ENCODE results near the gene COL5A2.

Gene COL5A2

DNA sequence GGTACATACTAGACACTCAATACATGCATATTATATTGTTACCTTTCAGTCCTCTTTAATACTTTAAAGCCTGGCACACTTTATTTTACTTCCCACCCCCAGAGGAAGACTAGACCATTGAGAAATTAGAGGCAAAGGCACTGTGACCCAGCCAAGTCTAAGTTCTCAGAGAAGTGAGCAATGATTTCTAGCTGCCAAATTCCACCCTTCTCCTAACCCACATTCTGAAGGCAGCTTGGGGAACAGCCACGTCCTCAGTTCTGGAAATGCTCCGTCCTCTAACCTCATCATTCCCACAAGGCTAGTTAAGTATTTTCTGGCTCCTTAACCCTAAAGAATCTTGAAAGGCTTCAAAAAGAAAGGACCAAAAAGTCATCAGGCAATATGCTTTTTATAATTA is 86.6 kb downstream of the COL5A2 start:
- DNase-seq = no peak

DNA sequence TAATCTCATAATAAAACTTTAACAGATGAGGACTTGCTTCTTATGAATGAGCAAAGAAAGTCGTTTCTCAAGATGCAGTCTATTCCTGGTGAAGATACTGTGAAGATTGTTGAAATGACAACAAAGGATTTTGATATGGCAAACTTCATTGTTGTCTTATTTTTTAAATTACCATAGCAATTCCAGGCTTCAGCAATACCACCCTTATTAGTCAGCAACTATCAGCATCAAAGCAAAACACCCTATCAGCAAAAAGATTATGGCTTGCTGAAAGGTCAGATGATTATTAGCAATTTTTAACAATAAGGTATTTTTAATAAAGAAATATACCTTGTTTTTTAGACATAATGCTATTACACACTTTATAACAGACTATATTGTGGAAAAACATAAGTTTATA is 88.3 kb downstream of the COL5A2 start:
- DNase-seq = no peak

DNA sequence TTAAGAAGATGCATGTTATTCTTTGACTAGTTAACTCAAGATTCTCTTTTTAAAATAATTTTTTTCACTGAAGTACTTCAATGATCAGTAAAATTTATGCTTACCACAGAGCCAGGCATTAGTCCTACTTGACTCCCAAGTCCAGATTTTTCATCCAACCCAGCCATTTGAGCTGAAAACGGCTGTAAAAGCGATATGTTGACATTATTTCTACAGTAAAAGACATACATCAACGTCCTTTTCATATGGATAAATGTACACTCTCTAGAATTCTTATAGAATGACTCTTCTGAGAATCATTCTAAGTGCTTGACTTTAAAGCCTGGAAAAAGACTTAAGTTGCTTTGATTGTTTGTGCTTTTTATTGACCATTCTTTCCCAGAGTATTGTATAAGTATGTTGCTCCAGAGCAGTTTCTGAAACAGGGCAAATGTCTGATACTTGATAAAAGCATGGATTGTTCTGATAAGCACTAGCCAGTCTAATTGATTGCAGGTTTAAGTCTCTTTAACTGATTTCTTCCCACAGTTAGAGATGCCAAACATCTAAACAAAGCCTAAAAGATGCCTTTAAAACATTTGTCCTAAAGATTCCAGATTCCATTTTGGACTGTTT is 90.9 kb downstream of the COL5A2 start:
- no peak for DNase-seq

DNA sequence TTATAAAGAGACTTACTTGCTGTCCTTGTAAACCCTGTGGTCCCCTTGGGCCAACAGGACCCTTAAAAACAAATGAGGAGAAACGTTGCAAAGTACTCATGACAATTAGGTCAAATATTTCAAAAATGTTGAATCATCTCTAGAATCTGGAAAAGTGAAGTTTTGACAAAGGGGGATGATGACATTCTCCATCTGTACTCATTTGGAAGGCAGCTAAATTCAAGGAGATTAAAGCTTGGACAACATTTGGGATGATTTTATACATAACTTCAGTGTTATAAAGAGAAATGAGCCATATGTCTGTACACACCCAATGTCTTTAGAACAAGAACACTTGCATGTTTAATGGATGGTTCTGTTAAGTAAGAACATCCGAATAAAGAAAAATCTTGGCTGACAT is 92.9 kb downstream of the COL5A2 start:
- no peak for DNase-seq

DNA sequence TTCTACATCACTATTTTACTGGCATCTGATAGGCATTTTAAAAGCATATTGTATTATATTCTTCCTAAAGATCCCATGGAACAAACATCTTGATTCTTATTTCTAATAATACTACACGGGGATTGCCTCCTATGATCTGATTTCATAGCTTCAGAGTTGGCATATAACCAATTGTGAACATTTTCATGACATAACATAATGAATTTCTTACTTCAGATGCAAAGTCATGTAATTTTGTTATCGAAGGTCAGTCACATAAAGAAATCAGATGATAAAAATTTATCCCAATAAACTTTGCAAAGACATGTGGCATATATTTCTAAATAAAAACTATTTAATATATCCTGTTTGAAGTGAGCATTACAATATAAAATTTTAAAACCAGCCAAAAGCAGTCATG is 93.3 kb downstream of the COL5A2 start:
- DNase-seq = no peak

DNA sequence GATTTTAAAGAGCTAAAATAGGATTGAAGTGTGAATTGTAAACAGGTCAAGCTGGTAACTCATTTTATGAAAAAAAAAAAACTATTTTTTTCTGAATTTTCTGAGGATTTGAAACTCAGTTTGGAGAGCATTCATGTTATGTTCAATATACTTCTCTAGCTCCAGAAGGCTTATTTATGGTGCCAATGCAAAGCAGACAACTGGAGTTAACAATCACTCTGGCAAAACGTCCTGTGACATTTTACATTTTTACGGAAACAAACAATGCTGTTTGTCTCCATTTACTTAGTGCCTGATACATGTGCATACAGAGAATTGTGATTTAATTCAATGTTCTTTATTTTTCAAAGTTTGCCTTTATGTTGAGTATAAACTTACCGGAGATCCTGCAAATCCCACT is 96.0 kb downstream of the COL5A2 start:
- no peak for DNase-seq

DNA sequence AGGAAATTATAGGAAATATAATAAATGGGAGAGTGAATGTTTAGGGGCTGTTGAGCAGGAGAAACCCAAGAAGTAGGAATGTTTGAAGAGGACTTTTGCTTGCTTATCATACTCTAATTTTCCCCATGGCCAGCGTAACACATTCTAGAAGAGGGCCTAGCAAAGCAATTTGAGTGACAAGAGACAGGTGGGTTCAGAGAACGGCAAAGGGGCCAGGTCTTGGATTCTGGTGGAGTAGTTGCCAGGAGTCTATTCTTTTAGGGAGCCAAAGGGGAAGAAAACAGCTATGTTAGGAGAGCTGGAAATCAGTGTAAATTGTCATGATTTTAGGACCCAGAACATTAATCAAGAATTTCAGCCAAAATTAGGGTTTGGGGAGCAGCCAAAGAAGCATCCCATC is 96.5 kb downstream of the COL5A2 start:
- no peak for DNase-seq

DNA sequence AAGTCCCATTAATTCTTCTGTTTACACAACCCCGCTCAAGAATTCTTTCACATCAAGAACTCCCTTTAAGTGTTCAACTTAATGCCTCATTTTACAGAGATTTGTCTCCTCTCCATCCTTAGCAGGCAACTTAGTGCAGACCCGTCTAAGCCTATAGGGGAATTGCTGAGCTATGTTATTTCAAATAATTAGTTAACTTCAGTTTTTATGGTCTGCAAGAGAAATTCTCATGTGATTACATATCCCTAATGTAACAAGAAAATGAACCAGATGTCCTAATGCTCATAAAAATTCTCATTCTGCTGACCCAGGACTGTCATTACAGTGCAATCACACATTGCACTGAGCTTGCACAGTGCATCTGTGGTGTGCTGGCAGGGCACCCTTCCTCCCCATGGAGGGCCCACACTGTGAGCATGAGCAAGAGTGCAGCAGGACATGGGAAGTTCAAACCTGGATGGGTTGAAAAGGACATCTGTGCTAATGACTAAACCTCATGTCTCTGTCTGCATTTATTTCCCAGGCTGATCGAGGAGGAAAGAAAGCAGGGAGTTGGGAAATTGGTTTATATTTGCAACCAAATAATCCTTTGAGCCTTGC is 97.1 kb downstream of the COL5A2 start:
- DNase-seq = no peak

DNA sequence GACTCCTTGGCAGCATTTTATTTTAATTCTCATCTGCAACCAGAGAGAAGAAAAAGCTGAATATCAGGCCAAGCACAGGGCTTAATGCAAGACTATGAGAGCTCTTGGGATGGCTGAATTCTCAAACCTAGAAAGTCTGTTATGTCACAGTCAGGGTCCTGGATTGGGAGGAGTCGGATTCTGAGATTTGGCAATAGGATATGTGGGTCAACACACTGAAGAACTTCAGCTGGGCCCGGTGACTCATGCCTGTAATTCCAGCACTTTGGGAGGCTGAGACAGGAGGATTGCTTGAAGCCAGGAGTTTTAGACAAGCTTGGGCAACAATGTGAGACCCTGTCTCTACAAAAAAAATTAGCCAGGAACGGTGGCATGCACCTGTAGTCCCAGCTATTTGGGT is 103.0 kb downstream of the COL5A2 start:
- no peak for DNase-seq

DNA sequence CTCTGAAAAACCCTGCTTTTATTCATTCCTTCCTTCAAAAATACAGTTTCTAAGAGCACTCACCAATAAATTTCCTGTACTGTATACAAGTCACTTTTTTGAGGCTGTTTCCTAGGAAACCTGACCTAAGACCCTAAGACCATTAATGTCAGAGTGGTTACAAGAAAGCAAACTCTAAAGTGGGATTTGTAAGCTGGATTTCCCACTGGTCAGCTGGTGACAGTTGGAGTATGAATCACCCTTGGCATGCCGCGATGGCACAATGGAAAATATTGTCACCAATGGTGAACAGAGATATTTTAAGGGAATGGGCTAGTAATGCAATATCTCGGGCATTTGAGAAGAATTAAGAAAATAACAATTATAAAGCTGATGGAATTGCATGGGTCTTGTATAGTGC is 103.4 kb downstream of the COL5A2 start:
- no peak for DNase-seq

DNA sequence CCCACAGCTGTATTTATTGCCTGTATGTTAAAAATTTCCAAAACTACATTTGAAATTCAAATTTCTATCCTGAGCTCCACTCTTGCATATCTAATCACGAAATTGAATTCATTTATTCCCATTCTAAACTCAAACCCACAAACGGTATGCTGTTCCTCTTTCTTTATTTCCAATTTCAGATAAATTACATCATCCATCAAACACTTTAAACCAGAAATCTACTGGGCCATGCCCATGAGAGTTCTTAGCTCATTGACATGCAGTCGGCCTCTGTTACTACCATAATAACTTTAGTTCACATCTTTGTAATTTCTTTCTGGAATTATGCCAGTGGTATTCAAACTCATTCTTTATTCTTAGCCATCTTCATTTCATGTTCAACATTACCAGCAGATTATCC is 105.1 kb downstream of the COL5A2 start:
- no peak for DNase-seq

DNA sequence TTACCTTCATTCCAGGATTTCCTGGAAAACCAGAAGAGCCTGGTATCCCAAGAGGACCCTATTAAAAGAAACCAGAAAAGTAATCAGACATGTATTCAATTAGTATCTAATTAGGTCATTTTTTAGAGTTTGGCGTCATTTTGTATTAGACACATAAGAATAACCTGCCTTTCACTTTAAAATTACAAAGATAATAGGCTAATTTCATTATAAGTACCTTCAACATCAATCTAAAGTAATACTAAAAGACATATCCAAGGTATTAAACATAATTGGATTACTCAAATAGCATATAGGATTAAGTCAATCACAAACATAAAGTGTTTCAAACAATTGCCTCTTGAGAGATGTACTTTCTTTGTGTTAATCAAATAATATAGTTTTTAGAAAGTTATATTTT is 107.5 kb downstream of the COL5A2 start:
- DNase-seq = no peak

DNA sequence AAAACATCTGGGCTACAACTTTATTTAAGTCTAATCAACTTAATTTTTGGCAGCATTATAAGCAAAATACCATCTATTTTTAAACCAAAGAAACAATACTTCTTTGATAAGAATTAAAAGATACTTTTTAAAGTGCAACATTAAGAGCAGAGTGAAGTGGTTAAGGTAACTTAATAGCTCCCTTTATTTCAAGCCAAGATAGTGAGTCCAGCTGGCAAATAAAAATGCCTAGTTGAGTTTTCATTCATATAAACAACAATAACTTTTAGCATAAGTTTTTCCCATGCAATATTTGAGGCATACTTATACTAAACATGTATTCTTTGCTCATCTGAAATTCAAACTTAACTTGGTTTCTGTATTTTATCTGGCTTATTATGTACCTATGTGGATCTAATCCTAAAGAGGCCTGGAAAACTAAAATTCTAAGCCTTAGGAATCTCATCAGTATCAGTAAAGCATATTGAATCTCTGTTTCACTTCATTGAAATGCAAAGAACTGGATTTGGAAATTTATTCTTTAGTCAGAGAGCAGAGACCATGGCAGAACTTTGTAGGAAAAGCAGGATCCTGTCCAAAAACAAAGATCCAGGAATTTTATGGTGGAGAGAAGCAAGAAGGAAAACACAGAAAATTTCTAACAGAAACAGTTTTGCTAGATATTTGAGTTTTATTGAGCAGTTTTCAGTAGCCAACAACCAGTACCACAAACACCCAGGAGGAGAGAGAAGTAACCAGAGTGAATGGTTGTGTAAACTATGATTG is 109.5 kb downstream of the COL5A2 start:
- DNase-seq = no peak

DNA sequence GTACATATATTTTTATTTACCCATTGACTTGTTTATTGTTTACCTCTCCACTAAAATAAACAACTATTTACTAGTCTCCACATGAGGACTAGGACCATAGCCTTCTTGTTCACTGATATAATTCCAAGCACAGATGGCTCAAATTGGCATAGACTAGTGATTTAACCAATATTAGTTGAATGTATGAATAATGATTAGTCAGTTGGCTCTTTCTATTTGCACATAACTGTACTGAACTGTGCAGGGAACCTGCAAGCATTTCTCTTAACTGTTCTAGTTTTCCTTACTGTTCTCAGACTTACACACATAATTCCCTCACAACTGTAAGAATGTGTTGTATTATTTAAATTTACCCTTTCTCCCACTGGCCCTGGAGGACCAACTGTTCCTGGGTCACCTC is 113.5 kb downstream of the COL5A2 start:
- no peak for DNase-seq

DNA sequence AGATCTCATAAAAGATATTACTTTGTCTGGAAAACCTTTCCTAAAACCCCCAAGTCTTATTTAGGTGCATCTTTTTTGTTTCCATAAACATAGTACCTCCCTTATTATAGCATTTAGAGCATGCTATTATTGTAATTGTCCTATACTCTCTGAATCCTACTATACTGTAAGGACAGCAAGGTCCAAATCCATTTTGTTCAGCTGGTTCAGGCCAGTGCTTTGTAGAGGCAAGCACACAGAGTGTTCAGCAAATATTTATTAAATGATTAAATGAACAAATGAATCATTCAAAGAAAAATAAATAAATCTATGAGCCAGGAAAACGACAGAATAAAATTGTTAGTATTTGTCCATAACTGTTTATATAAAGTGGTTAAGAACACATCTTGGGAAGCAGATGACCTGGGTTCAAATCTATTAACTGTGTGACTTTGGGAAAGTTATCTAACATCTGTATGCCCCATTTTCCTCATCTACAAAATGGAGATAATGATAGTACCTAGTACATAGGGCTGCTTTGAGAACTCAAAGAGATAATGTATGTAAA is 119.4 kb downstream of the COL5A2 start:
- DNase-seq = no peak

DNA sequence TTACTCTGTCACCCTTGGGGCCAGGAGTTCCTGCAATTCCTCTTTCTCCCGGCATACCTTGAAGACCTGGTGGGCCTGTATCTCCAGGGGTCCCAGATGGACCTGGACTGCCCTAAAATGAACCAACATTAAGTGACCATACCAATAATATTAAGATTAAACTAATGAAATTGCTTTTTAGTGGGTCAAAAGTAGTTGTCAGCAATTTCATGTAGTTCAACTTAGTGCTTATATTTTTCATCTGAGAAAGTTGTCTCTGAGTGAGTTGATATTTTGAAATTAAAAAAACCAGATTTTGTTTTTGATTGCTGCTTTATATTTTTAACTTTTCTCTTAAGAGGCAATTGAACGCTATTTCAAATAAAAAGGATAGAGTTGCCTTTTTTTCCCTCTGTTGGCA is 122.2 kb downstream of the COL5A2 start:
- no peak for DNase-seq

DNA sequence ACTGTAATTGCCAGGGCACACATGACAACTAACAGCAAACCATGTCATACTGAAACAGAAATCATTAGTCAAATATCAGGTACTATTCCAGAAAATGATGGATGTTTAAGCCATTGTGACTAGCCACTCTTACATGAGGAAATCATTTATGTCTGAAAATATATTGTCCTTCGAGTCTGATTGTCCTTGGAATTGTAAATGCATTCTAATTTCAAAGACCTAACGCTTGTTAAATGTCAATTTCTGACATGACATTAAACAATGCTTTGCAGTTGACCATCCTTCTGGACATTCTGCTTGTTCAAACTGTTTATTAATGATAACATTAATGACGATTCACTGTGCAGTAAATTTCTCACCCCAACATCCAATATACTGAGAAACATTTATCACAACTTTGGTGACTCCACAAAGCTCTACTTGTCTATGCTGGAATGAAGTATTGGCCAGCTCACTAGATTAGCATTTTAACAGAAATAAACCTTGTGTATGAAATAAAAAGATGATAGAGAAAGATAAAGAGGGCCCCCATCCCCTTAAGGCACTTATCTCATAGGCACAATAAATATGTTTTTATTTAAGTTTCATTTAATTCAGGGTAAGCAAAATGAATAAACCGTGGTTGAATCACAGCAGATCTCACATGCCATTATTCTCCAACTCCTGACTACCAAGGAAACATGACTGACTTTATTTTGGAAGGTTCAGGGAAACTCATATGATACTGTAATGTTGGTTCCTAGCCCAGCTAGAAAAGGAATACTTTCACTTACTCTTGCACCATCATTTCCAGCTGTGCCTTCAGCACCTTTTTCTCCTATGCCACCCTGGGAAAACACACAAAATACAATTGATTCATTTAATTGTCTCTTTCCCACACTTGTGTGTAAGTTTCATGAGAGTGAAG is 123.1 kb downstream of the COL5A2 start:
- no peak for DNase-seq

DNA sequence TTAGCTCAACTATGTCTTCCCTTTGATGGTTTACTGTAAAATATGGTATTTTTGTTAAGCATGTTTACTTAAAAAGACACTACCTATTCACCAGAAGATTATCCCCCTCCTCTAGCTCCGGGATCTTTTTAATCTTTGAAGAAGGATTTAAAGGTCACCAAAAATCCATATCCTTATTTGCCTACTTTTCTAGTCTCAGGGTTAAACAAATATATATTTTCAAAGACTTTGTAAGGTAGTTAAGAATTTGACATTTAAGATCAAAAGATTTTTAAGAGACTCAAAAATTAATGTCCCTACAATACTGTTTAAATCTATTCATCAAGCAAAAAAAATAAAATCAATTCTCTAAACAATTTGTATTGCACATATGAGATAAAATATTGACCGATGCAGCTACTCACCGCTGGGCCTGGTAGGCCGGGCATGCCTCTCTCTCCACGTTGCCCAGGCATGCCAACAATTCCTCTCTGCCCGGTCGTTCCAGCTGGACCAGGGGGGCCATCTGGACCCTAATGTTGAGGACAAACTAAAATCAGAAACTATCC is 129.3 kb downstream of the COL5A2 start:
- no peak for DNase-seq

DNA sequence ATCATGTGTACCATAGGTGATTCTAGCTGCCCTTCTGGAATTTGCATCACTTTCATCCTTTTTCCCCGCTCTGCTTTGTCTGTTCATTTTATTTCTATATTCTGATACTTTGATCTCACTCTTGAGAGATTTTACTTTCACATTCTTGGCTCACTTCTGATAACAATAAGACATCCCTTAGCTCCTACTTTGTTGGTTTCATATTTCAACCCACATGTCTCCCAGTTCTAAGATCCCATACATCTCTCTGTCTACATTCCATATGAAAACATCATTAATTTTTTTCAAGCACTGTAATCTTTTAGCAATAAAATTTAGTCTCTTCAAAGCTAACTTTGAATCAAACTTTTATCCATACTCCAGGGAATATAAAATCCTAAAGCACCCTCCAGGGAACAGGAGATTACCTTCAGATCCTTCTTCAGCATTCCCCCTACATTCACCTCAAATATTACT is 129.8 kb downstream of the COL5A2 start:
- DNase-seq = no peak

DNA sequence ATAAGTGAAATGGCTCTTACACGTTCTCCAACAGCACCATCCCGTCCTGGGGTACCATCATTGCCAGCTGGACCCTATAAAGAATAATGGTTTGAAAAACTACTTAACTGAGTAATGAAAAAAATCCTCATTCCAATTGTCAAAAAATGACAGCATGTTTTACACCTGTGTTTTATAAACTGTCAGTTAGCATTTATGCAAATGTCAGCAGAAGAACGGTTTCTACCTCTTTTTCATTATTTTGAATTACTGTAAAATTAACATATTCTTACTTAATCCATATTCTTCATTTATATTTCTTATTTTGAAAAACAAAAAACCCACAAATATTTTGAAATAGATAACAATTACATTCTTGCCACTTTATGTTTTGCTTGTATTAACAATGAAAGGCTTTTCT is 131.4 kb downstream of the COL5A2 start:
- DNase-seq = no peak

DNA sequence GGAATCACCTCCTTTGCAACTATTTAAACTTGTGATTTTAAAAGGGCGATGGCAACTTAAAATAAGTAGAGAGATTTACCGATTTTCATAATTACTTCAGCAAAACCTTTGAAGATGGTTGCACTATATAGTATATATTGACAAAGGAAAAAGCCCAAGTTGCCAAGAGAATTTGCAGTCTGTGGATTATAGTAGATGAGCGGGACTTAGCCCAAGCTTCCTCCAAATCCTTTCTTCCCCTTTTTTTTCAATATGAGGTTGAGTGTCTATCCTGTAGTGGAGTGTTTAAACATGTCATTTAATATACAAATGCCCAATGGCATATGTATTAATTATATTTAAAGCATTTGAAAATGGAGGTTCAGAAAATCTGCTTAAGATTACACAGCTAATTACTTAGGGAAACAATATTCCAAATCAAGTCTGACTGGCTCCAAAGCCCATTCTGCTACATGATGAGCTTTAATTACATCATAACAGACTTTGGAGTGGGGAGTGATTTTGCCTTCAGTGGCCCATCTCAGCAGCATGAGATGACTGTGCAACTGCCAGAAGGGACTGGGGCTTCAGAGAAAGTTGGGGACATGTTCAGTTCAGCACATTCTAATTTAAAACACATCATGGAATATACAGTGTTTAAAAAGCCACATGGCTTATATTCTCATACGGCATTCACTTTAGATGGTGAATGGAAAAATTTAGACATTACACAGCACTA is 132.2 kb downstream of the COL5A2 start:
- no peak for DNase-seq

DNA sequence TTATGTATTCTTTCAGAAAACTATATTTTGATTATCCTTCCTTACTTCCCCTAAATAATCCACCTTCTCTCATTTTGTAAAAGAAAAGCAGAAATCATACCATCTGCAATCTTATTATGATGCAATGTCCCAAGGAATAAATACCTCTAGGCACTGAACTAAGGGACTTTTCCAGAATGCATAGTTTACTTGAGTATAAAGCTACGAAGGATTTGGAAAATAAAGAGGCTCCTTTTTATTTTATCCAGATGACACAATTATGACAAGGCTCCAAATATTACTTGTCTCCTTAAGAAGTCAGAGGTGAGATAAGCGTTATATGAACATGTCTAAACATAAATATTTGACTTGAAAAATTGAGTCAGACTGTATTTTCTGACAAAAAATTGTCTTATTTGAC is 133.2 kb downstream of the COL5A2 start:
- no peak for DNase-seq

Data from inflammatory macrophage treated with lipopolysaccharide for 1 hour (primary cell).